OCI-LY3 (cell line): ENCODE results near the gene DDX39B.

Experiments
- H2AFZ ChIP-seq: fragments of 200-600, 300-600 bp; shearing (Covaris generic); 2 replicates; pipeline ENCODE4 v1.6.0; 2014; ENCODE audit warnings: antibody characterized with exemption, low read depth, low read length
- H3K27ac ChIP-seq: fragments of 200-600, 300-600 bp; sonication (generic); 2 replicates; pipeline ENCODE4 v1.5.1; 2014; ENCODE audit warnings: mild to moderate bottlenecking, low read length, moderate library complexity, mixed read lengths
- H3K27me3 ChIP-seq: fragments of 200-600, 300-600 bp; sonication (generic); 2 replicates; pipeline ENCODE4 v1.6.1; 2014; ENCODE audit warnings: low read depth, low read length, mixed read lengths
- H3K36me3 ChIP-seq: fragments of 200-600, 300-600 bp; sonication (generic); replicated peaks from 2 replicates; pipeline ENCODE3; 2014; ENCODE audit warnings: low read depth, low read length, mixed read lengths
- H3K4me1 ChIP-seq: fragments of 300-600, 200-600 bp; sonication (generic); 2 replicates; pipeline ENCODE4 v1.6.1; 2014; ENCODE audit warnings: low read length, mixed read lengths
- H3K4me2 ChIP-seq: fragments of 200-600, 300-600 bp; sonication (generic); 2 replicates; pipeline ENCODE4 v1.6.1; 2014; ENCODE audit warnings: low read length, mixed read lengths
- H3K4me3 ChIP-seq: fragments of 300-600, 200-600 bp; sonication (generic); 2 replicates; pipeline ENCODE4 v1.5.1; 2014; ENCODE audit warnings: antibody characterized with exemption, mild to moderate bottlenecking, low read length, moderate library complexity
- H3K79me2 ChIP-seq: fragments of 300-600, 200-600 bp; shearing (Covaris generic); 2 replicates; pipeline ENCODE4 v1.6.1; 2014; ENCODE audit warnings: mild to moderate bottlenecking, low read length, mixed read lengths
- H3K9ac ChIP-seq: fragments of 300-600, 200-600 bp; shearing (Covaris generic); 2 replicates; pipeline ENCODE4 v1.6.0; 2014; ENCODE audit warnings: mild to moderate bottlenecking, low read length, moderate library complexity
- H3K9me3 ChIP-seq: fragments of 200-600, 300-600 bp; shearing (Covaris generic); 2 replicates; pipeline ENCODE4 v1.6.1; 2014; ENCODE audit warnings: low read length, mixed read lengths; ENCODE audit not compliant: insufficient read depth
- H4K20me1 ChIP-seq: fragments of 200-600, 300-600 bp; sonication (generic); 2 replicates; pipeline ENCODE4 v1.6.1; 2016; ENCODE audit warnings: low read length, mixed read lengths; ENCODE audit not compliant: insufficient read depth
- EZH2phosphoT487 ChIP-seq: fragments of 200-600 bp; shearing (Covaris generic); IDR thresholded peaks from 2 replicates; pipeline ENCODE4 v1.6.1; 2018; ENCODE audit warnings: antibody characterized with exemption, mixed run types, low read depth
- TF ChIP-seq, protein P1 (sequence below): fragments of 200-600, 300-600 bp; sonication (generic); IDR thresholded peaks from 2 replicates; pipeline ENCODE4 v1.5.1; 2014; ENCODE audit warnings: antibody characterized with exemption, low read length, low read depth

DDX39B gene

DNA sequence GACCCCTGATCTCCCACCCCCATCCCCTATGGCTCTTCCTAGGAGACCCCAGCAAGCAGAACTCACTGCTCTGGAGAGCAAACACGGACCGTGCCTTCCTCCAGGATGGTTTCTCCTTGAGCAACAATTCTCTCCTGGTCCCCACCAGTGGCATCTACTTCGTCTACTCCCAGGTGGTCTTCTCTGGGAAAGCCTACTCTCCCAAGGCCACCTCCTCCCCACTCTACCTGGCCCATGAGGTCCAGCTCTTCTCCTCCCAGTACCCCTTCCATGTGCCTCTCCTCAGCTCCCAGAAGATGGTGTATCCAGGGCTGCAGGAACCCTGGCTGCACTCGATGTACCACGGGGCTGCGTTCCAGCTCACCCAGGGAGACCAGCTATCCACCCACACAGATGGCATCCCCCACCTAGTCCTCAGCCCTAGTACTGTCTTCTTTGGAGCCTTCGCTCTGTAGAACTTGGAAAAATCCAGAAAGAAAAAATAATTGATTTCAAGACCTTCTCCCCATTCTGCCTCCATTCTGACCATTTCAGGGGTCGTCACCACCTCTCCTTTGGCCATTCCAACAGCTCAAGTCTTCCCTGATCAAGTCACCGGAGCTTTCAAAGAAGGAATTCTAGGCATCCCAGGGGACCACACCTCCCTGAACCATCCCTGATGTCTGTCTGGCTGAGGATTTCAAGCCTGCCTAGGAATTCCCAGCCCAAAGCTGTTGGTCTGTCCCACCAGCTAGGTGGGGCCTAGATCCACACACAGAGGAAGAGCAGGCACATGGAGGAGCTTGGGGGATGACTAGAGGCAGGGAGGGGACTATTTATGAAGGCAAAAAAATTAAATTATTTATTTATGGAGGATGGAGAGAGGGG is 31.7 kb upstream of the DDX39B start:
- Histone ChIP-seq H4K20me1 (peaks cover 25% of the 10 kb centered on the region), H3K4me3 (peak overlapping the region; percentile 98), H3K79me2 (peaks cover 96% of the 10 kb centered on the region), H2AFZ (no peak overlapping the region), H3K4me2 (peak overlapping the region; percentile 100), H3K9me3 (no peaks in the 10 kb centered on the region), H3K9ac (peak overlapping the region; percentile 92), H3K27ac (peak overlapping the region; percentile 100), H3K27me3 (no peaks in the 10 kb centered on the region), H3K4me1 (peaks cover 59% of the 10 kb centered on the region), H3K36me3 (peaks cover 45% of the 10 kb centered on the region)
- no peak for TF ChIP-seq EZH2phosphoT487
- TF ChIP-seq, protein P1, sequence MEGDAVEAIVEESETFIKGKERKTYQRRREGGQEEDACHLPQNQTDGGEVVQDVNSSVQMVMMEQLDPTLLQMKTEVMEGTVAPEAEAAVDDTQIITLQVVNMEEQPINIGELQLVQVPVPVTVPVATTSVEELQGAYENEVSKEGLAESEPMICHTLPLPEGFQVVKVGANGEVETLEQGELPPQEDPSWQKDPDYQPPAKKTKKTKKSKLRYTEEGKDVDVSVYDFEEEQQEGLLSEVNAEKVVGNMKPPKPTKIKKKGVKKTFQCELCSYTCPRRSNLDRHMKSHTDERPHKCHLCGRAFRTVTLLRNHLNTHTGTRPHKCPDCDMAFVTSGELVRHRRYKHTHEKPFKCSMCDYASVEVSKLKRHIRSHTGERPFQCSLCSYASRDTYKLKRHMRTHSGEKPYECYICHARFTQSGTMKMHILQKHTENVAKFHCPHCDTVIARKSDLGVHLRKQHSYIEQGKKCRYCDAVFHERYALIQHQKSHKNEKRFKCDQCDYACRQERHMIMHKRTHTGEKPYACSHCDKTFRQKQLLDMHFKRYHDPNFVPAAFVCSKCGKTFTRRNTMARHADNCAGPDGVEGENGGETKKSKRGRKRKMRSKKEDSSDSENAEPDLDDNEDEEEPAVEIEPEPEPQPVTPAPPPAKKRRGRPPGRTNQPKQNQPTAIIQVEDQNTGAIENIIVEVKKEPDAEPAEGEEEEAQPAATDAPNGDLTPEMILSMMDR = no peak

DNA sequence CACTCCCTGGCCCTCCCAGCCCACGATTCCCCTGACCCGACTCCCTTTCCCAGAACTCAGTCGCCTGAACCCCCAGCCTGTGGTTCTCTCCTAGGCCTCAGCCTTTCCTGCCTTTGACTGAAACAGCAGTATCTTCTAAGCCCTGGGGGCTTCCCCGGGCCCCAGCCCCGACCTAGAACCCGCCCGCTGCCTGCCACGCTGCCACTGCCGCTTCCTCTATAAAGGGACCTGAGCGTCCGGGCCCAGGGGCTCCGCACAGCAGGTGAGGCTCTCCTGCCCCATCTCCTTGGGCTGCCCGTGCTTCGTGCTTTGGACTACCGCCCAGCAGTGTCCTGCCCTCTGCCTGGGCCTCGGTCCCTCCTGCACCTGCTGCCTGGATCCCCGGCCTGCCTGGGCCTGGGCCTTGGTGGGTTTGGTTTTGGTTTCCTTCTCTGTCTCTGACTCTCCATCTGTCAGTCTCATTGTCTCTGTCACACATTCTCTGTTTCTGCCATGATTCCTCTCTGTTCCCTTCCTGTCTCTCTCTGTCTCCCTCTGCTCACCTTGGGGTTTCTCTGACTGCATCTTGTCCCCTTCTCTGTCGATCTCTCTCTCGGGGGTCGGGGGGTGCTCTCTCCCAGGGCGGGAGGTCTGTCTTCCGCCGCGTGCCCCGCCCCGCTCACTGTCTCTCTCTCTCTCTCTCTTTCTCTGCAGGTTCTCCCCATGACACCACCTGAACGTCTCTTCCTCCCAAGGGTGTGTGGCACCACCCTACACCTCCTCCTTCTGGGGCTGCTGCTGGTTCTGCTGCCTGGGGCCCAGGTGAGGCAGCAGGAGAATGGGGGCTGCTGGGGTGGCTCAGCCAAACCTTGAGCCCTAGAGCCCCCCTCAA is 30.5 kb upstream of the DDX39B start, which contains the start of gene LTA:
LTA (plus strand) TSS at position 249 of the 871 bp plus-strand sequence; CDS start at position 703, 454 bp downstream.
- Histone ChIP-seq H3K4me3 (peak within 1 kb of the TSS; percentile 98), H3K4me1 (peaks cover 66% of the 10 kb centered on the region), H2AFZ (no peak within 1 kb of the TSS), H3K9me3 (no peaks in the 10 kb centered on the region), H3K79me2 (peaks cover 93% of the 10 kb centered on the region), H3K27me3 (no peaks in the 10 kb centered on the region), H3K27ac (peak within 1 kb of the TSS; percentile 100), H3K9ac (peak within 1 kb of the TSS; percentile 92), H3K4me2 (peak within 1 kb of the TSS; percentile 100), H3K36me3 (peaks cover 34% of the 10 kb centered on the region), H4K20me1 (peaks cover 15% of the 10 kb centered on the region)
- no peak for TF ChIP-seq EZH2phosphoT487
- TF ChIP-seq, protein P1 = no peak

DNA sequence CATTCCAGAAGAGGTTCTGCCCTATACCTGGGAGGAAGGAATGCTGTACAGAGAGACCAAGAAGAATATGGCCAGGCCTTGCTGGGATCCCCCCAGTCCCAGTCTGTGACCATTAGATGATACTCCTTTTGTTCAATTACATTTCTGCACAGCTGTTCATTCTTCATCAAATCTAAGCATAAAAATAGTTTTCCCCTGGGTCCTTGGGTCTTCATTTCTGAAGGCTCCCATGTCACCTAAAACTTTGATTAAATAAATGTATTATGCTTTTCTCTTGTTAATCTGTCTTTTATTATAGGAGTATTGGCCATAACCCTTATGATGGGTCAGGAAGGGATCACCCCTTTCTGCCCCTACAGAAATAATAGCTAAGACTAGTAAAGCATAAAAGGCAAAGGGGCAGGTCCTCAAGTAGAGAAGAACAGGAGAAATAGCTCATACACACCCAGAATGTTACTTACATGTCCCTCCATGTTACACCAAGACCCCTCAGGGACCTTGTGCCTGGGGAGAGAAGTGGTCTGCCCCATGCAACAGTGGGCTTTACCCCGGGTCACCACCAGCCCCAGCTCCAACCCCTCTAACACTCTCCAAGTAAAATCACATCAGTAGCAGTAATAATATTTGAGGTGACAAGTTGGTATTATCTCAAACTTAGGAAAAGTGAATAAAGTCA is 28.2 kb upstream of the DDX39B start:
- Histone ChIP-seq H3K9me3 (no peaks in the 10 kb centered on the region), H3K4me2 (peak overlapping the region; percentile 100), H4K20me1 (no peaks in the 10 kb centered on the region), H3K4me1 (peaks cover 79% of the 10 kb centered on the region), H3K79me2 (peaks cover 92% of the 10 kb centered on the region), H3K9ac (peak overlapping the region; percentile 92), H3K27ac (peak overlapping the region; percentile 100), H3K27me3 (no peaks in the 10 kb centered on the region), H3K4me3 (peak overlapping the region; percentile 98), H3K36me3 (peaks cover 16% of the 10 kb centered on the region), H2AFZ (no peak overlapping the region)
- TF ChIP-seq, protein P1 = no peak
- no peak for TF ChIP-seq EZH2phosphoT487
